Stimulated activated naive CD8-positive, alpha-beta T cell treated with anti-CD3 and anti-CD28 coated beads, Interleukin-15, amount 100 ng/mL, for 72 hours (primary cell): ENCODE data around the gene CROCC.
A peak's percentile ranks its signal among the peaks of the same experiment; 100 is the strongest.
"Not testable (repeated sequence)": the region's sequence is repeated elsewhere in the genome, so short reads cannot be mapped to it uniquely, and the experiment has no call there.

Experiments
- ATAC-seq: fragments of 150-1000 bp; cut with Tn5 transposase; 2 replicates; pipeline ENCODE4 v1.10.0; 2021; ENCODE audit warnings: mild to moderate bottlenecking, moderate library complexity
- DNase-seq, 2 donors: peaks; one replicate each; pipeline ENCODE4 v3.0.0; 2021 to 2022
- H3K27ac Mint-ChIP-seq, 2 donors: one replicate each; pipeline ENCODE4 v1.8.0; 2022; ENCODE audit warnings: mild to moderate bottlenecking in 2 of 2, mixed read lengths in 2 of 2, moderate library complexity in 2 of 2
- H3K27me3 Mint-ChIP-seq: one replicate; pipeline ENCODE4 v1.8.0; 2022; ENCODE audit warnings: mixed read lengths
- H3K4me1 Mint-ChIP-seq: one replicate; pipeline ENCODE4 v1.8.0; 2022; ENCODE audit warnings: mild to moderate bottlenecking, mixed read lengths
- H3K4me3 Mint-ChIP-seq, 2 donors: one replicate each; pipeline ENCODE4 v1.8.0; 2022; ENCODE audit warnings: mild to moderate bottlenecking in 2 of 2, mixed read lengths in 2 of 2, moderate library complexity in 1 of 2
- H3K9me3 Mint-ChIP-seq, 2 donors: one replicate each; pipeline ENCODE4 v1.8.0; 2022; ENCODE audit warnings: mixed read lengths in 2 of 2

Gene CROCC

DNA sequence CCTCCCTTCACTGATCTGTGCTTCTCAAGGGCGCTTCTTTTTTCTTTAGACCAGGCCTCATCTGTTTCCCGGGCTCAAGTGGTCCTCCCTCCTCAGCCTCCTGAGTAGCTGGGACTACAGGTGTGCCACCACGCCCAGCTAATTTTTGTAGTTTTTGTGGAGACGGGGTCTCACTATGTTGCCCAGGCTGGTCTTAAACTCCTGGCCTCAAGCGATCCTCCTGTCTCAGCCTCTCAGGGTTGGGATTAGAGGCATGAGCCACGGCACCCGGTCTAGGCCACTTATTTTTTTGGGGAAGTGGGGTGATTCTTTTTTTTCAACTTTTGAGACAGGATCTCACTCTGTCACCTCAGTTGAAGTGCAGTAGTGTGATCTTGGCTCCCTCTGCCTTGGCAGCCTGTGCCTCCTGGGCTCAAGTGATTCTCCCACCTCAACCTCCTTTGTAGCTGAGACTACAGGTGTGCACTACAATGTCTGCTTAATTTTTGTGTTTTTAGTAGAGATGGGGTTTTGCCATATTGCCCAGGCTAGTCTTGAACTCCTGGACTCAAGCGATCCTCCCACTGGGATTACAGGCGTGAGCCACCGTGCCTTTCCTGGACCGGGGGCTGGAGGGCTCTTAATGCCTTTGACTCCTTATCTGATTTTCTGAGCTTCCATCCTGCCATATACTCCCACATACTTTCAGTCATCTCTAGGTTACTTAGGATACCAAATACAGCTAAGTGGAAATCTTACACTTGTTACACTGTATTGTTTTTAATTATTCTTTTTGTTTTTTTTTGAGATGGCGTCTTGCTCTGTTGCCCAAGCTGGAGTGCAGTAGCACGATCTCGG is 39.8 kb downstream of the CROCC start:
- H3K9me3 Mint-ChIP-seq = no peaks in the 10 kb centered on the region
- H3K27me3 Mint-ChIP-seq = no peaks in the 10 kb centered on the region
- peak overlapping the region; percentile 67 to 78 for H3K27ac Mint-ChIP-seq

DNA sequence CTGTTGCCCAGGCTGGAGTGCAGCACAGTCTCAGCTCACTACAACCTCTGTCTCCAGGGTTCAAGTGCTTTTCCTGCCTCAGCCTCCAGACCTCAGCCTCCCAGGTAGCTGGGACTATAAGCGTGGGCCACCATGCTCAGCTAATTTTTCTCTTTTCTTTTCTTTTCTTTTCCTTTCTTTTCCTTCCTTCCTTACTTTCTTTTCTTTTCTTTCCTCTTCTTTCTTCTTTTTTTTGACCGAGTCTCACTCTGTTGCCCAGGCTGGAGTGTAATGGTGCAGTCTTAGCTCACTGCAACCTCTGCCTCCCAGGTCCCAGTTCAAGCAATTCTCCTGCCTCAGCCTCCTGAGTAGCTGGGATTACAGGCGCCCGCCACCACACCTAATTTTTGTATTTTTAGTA is 42.4 kb downstream of the CROCC start:
- peaks cover 26% of the 10 kb centered on the region for H3K4me1 Mint-ChIP-seq
- H3K9me3 Mint-ChIP-seq, H3K27me3 Mint-ChIP-seq, ATAC-seq, H3K27ac Mint-ChIP-seq, DNase-seq, H3K4me3 Mint-ChIP-seq: not testable (repeated sequence)

More for the DNA sequence above, 39.8 kb downstream of the CROCC start:
- ATAC-seq = no peak
- no peak for DNase-seq
- peak overlapping the region; percentile 77 to 79 for H3K4me3 Mint-ChIP-seq
- peaks cover 26% of the 10 kb centered on the region for H3K4me1 Mint-ChIP-seq

DNA sequence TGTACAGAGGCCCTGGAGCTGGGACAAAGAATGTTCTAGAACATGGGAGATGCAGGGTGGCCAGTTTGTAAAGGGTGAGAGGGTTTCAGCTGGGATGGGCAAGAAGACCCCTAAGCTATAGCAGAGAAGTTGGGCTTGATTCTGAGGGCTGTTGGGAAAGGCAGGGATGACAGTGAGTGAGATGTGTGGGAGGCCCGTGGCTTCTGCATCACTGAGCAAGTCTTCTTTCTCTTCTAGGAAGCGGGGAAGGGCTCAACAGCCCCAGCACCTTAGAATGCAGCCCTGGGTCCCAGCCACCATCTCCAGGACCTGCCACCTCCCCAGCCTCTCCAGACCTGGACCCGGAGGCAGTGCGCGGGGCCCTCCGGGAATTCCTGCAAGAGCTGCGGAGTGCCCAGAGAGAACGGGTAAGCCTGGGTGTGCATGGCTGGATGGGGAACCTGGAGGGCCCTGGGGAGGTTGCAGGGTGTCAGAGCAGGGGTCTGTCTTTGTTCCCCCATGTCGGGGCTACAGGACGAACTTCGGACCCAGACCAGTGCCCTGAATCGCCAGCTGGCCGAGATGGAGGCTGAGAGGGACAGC is 43.8 kb downstream of the CROCC start:
- Mint-ChIP-seq H3K9me3 (no peaks in the 10 kb centered on the region), H3K4me3 (no peak overlapping the region), H3K27ac (peak overlapping the region in 1 of 2 donors; percentile 19), H3K27me3 (no peaks in the 10 kb centered on the region), H3K4me1 (peaks cover 18% of the 10 kb centered on the region)
- no peak for ATAC-seq
- no peak for DNase-seq

- Mint-ChIP-seq H3K4me1 (peaks cover 15% of the 10 kb centered on the region), H3K9me3 (no peaks in the 10 kb centered on the region), H3K27ac (peak overlapping the region in 1 of 2 donors; percentile 92), H3K4me3 (no peak overlapping the region), H3K27me3 (no peaks in the 10 kb centered on the region)
- ATAC-seq (no peak), DNase-seq (no peak)
These were observed 44.6 kb downstream of the CROCC start for GRCh38 chr1:16966282-16966681.

GRCh38 chr1:16967095-16967575 is 45.4 kb downstream of the CROCC start:
- DNase-seq (no peak), ATAC-seq (no peak)
- no peak overlapping the region for H3K4me3 Mint-ChIP-seq
- H3K27ac Mint-ChIP-seq = peak overlapping the region in 1 of 2 donors; percentile 64
- peaks cover 8% of the 10 kb centered on the region for H3K4me1 Mint-ChIP-seq
- H3K9me3 Mint-ChIP-seq = no peaks in the 10 kb centered on the region
- no peaks in the 10 kb centered on the region for H3K27me3 Mint-ChIP-seq

GRCh38 chr1:16967962-16968361 is 46.2 kb downstream of the CROCC start:
- DNase-seq = no peak
- Mint-ChIP-seq H3K27me3 (no peaks in the 10 kb centered on the region), H3K4me3 (no peak overlapping the region), H3K9me3 (no peaks in the 10 kb centered on the region), H3K27ac (no peak overlapping the region), H3K4me1 (peaks cover 8% of the 10 kb centered on the region)
- no peak for ATAC-seq

DNA sequence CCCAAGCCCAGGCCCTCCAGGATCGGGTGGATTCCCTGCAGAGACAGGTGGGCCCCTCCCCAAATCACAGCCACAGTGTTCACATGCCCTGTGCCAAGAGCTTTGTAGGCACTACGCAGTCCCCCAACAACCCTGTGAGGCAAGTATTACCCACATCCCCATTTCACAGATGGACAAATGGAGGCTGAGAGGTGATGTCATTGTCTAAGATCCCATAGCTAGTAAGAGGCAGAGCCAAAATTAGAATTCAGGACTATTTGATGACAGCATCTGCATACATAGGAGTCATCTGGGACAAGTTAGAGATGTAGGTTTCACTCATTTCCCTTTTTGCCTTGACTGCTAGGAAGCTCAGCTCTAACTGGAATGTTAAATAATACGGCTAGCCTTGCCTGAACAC is 46.6 kb downstream of the CROCC start:
- no peak overlapping the region for H3K27ac Mint-ChIP-seq

GRCh38 chr1:16969057-16969611 is 47.4 kb downstream of the CROCC start:
- no peak for DNase-seq
- ATAC-seq = no peak
- Mint-ChIP-seq H3K27me3 (no peaks in the 10 kb centered on the region), H3K9me3 (no peaks in the 10 kb centered on the region), H3K4me3 (no peak overlapping the region), H3K4me1 (peaks cover 8% of the 10 kb centered on the region), H3K27ac (peak overlapping the region in 1 of 2 donors; percentile 79)

More for the DNA sequence above, 46.6 kb downstream of the CROCC start:
- no peak for DNase-seq
- H3K27me3 Mint-ChIP-seq = no peaks in the 10 kb centered on the region
- no peak overlapping the region for H3K4me3 Mint-ChIP-seq
- H3K4me1 Mint-ChIP-seq = peaks cover 8% of the 10 kb centered on the region
- no peaks in the 10 kb centered on the region for H3K9me3 Mint-ChIP-seq
- no peak for ATAC-seq

- H3K27me3 Mint-ChIP-seq = no peaks in the 10 kb centered on the region
These were observed 47.9 kb downstream of the CROCC start for GRCh38 chr1:16969651-16970050.

GRCh38 chr1:16970132-16970910 is 48.6 kb downstream of the CROCC start:
- peaks cover 4% of the 10 kb centered on the region for H3K4me1 Mint-ChIP-seq
- peak overlapping the region in 1 of 2 donors; percentile 31 for H3K27ac Mint-ChIP-seq
- H3K9me3 Mint-ChIP-seq = no peaks in the 10 kb centered on the region
- no peaks in the 10 kb centered on the region for H3K27me3 Mint-ChIP-seq
- no peak overlapping the region for H3K4me3 Mint-ChIP-seq
- DNase-seq = no peak
- no peak for ATAC-seq

More at GRCh38 chr1:16969651-16970050, 47.9 kb downstream of the CROCC start:
- Mint-ChIP-seq H3K4me3 (no peak overlapping the region), H3K4me1 (peaks cover 8% of the 10 kb centered on the region), H3K27ac (no peak overlapping the region), H3K9me3 (no peaks in the 10 kb centered on the region)
- DNase-seq (no peak), ATAC-seq (no peak)

- Mint-ChIP-seq H3K27me3 (no peaks in the 10 kb centered on the region), H3K9me3 (no peaks in the 10 kb centered on the region), H3K27ac (no peak overlapping the region), H3K4me3 (no peak overlapping the region), H3K4me1 (no peaks in the 10 kb centered on the region)
- ATAC-seq = no peak
- no peak for DNase-seq
These were observed 49.8 kb downstream of the CROCC start for GRCh38 chr1:16971341-16972188.

GRCh38 chr1:16972189-16972895 is 50.6 kb downstream of the CROCC start:
- Mint-ChIP-seq H3K4me1 (no peaks in the 10 kb centered on the region), H3K4me3 (no peak overlapping the region), H3K27ac (peak overlapping the region in 1 of 2 donors; percentile 29), H3K27me3 (no peaks in the 10 kb centered on the region), H3K9me3 (no peaks in the 10 kb centered on the region)
- ATAC-seq (no peak), DNase-seq (no peak)

DNA sequence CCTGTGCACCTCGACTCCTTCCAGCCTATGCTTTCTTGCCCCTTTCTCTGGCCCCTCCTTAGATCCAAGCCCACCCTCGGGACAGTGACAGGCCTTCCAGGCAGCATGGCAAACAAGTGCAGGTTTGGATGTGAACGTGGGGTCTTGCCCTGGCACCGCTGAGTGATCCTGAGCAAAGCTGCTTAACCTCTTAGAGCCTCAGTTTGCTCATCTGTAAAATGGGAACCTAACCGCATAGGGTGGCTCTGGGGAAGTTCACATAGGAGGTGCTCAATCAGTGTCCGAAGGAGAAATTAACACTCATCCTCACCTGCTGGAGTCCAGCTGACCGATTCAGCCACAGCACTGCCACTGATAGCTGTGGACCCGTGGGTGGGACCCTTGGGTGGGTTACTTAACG is 51.5 kb downstream of the CROCC start:
- no peak for DNase-seq
- Mint-ChIP-seq H3K27ac (no peak overlapping the region), H3K4me3 (no peak overlapping the region), H3K4me1 (no peaks in the 10 kb centered on the region), H3K9me3 (no peaks in the 10 kb centered on the region), H3K27me3 (no peaks in the 10 kb centered on the region)
- ATAC-seq = no peak

DNA sequence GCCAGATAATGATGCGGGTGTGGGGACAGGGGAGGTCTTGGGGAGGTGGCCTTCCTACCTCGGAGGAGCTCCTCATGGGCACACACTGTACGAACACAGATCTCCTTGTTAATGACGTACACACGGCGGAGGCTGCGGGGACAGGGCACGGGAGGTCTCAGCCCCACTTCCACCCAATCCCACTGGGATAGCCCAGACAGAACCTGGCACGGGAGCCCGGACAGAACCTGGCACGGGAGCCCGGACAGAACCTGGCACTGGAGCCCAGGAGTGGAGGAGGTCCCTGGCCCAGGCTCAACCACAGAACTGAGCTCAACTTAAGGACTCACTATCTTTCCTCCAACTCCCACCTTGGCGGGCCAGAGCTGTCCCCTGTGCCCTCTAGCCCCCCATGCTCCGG is 53.5 kb downstream of the CROCC start:
- DNase-seq (no peak), ATAC-seq (no peak)
- no peak overlapping the region for H3K4me3 Mint-ChIP-seq
- H3K9me3 Mint-ChIP-seq = no peaks in the 10 kb centered on the region
- peaks cover 14% of the 10 kb centered on the region for H3K27me3 Mint-ChIP-seq
- H3K4me1 Mint-ChIP-seq = no peaks in the 10 kb centered on the region
- H3K27ac Mint-ChIP-seq = no peak overlapping the region
